ENCODE data around the gene NELL1. TPM values are rescaled to one million over a fixed set of nuclear protein-coding genes. Genes with fewer than 3 reads are reported as not detected.

NELL1 gene
- total RNA-seq, 6 experiments from 2014 or later: not detected

DNA sequence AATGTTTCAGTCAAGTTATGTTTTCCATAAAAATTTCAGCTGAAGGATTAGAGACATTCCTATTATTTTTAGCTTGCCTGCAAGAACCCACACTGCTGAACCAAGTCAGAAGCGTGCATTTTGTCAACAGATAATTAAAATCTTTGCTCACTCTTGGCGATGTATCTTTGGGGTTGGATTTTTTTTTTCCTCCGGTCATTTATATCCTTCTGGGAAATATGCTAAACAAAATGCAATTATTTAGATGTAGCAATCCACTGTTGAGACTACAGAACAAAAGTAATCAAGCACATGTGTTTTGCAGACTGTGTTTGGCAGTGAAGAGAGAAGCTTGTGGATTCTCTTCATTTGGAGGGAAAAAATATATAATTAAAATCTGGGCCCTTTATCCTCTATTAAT lies 15.3 kb upstream of the NELL1 start:
- no peaks in the 10 kb centered on the region for H3K4me1 ChIP-seq
- intact Hi-C loops (cut with DNase I): no loop called here
- no peak overlapping the region for H3K27ac ChIP-seq
- H3K36me3 ChIP-seq: no peaks in the 10 kb centered on the region
- ATAC-seq (no peak), DNase-seq (no peak)
- no peaks in the 10 kb centered on the region for H3K27me3 ChIP-seq
- TF ChIP-seq POLR2A (IDR thresholded peaks at IDR 0.05): no peak
- TF ChIP-seq, protein P1, sequence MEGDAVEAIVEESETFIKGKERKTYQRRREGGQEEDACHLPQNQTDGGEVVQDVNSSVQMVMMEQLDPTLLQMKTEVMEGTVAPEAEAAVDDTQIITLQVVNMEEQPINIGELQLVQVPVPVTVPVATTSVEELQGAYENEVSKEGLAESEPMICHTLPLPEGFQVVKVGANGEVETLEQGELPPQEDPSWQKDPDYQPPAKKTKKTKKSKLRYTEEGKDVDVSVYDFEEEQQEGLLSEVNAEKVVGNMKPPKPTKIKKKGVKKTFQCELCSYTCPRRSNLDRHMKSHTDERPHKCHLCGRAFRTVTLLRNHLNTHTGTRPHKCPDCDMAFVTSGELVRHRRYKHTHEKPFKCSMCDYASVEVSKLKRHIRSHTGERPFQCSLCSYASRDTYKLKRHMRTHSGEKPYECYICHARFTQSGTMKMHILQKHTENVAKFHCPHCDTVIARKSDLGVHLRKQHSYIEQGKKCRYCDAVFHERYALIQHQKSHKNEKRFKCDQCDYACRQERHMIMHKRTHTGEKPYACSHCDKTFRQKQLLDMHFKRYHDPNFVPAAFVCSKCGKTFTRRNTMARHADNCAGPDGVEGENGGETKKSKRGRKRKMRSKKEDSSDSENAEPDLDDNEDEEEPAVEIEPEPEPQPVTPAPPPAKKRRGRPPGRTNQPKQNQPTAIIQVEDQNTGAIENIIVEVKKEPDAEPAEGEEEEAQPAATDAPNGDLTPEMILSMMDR (IDR thresholded peaks at IDR 0.05): no peak
- H3K4me3 ChIP-seq: no peak overlapping the region
- 58% methylated on average over 3 of the region's 3 CpGs for WGBS (ENCODE audit: insufficient coverage, low coverage, low lambda C conversion rate, missing lambda C conversion rate)
- no peaks in the 10 kb centered on the region for H3K9me3 ChIP-seq

GRCh38 chr11:20656901-20657300 lies 12.5 kb upstream of the NELL1 start:
- no peak for TF ChIP-seq POLR2A (IDR thresholded peaks at IDR 0.05)
- TF ChIP-seq, protein P1 (IDR thresholded peaks at IDR 0.05): no peak

GRCh38 chr11:20658135-20658534 lies 11.3 kb upstream of the NELL1 start:
- no peak for ATAC-seq
- intact Hi-C loops (cut with DNase I): no loop called here

More at GRCh38 chr11:20656901-20657300, 12.5 kb upstream of the NELL1 start:
- DNase-seq (no peak), ATAC-seq (no peak)
- Histone ChIP-seq H3K9me3 (no peaks in the 10 kb centered on the region), H3K27me3 (no peaks in the 10 kb centered on the region), H3K4me1 (no peaks in the 10 kb centered on the region), H3K4me3 (no peak overlapping the region), H3K27ac (no peak overlapping the region), H3K36me3 (no peaks in the 10 kb centered on the region)
- intact Hi-C loops (cut with DNase I): no loop called here
- 65% methylated on average over 4 of the region's 4 CpGs for WGBS (ENCODE audit: insufficient coverage, low coverage, low lambda C conversion rate, missing lambda C conversion rate)

GRCh38 chr11:20661445-20661844 lies 7.9 kb upstream of the NELL1 start:
- Histone ChIP-seq H3K36me3 (no peaks in the 10 kb centered on the region), H3K9me3 (no peaks in the 10 kb centered on the region), H3K27ac (no peak overlapping the region), H3K4me3 (no peak overlapping the region), H3K27me3 (no peaks in the 10 kb centered on the region), H3K4me1 (no peaks in the 10 kb centered on the region)
- no peak for DNase-seq
- intact Hi-C loops (cut with DNase I): no loop called here
- WGBS (ENCODE audit: insufficient coverage, low coverage, low lambda C conversion rate, missing lambda C conversion rate): 40% methylated on average over 3 of the region's 3 CpGs
- no peak for ATAC-seq
- TF ChIP-seq, protein P1 (IDR thresholded peaks at IDR 0.05): no peak
- no peak for TF ChIP-seq POLR2A (IDR thresholded peaks at IDR 0.05)

More at GRCh38 chr11:20658135-20658534, 11.3 kb upstream of the NELL1 start:
- no peak for DNase-seq
- Histone ChIP-seq H3K27me3 (no peaks in the 10 kb centered on the region), H3K36me3 (no peaks in the 10 kb centered on the region), H3K9me3 (no peaks in the 10 kb centered on the region), H3K4me3 (no peak overlapping the region), H3K27ac (no peak overlapping the region), H3K4me1 (no peaks in the 10 kb centered on the region)
- TF ChIP-seq POLR2A (IDR thresholded peaks at IDR 0.05): no peak
- TF ChIP-seq, protein P1 (IDR thresholded peaks at IDR 0.05): no peak
- WGBS (ENCODE audit: insufficient coverage, low coverage, low lambda C conversion rate, missing lambda C conversion rate): 8% methylated on average over 1 of the region's 1 CpG

DNA sequence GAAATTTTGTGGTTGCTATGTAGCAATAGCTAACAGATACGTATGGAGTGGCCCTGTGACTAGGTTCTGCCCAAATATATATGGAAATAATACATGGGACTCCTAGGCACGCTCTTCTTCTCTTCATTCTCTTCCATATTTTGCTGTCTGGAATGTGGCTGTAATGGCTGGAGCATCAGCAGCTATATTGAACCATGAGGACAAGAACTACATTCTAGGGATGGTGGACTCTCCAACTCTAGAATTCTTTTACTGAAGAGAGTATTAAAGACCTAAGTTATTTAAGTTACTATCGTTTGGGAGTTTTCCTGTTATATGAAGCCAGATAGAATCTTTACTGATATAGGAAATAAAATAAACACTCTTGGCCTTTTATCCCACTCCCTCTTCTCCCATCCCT lies 7.5 kb upstream of the NELL1 start:
- Histone ChIP-seq H3K27me3 (no peaks in the 10 kb centered on the region), H3K36me3 (no peaks in the 10 kb centered on the region), H3K27ac (no peak overlapping the region), H3K9me3 (no peaks in the 10 kb centered on the region), H3K4me3 (no peak overlapping the region), H3K4me1 (no peaks in the 10 kb centered on the region)
- TF ChIP-seq POLR2A (IDR thresholded peaks at IDR 0.05): no peak
- TF ChIP-seq, protein P1 (IDR thresholded peaks at IDR 0.05): no peak
- DNase-seq (no peak), ATAC-seq (no peak)
- WGBS (ENCODE audit: insufficient coverage, low coverage, low lambda C conversion rate, missing lambda C conversion rate): 39% methylated on average over 3 of the region's 3 CpGs
- intact Hi-C loops (cut with DNase I): no loop called here
